ENCODE results near the gene CDH23. TPM values are rescaled to one million over a fixed set of nuclear protein-coding genes. Genes with fewer than 3 reads are reported as not detected.
A peak's percentile ranks its signal among the peaks of the same experiment; 100 is the strongest.

CDH23 gene
- total RNA-seq, 1 donor from 2014 or later, result 1.3 TPM

- no peak for DNase-seq
- H3K27ac Mint-ChIP-seq, result peak overlapping the region; percentile 66
- no peaks in the 10 kb centered on the region for H3K9me3 Mint-ChIP-seq
- H3K4me3 Mint-ChIP-seq, result peak overlapping the region; percentile 45
- no peaks in the 10 kb centered on the region for H3K27me3 Mint-ChIP-seq
- intact Hi-C loops (cut with micrococcal nuclease), result no loop called here
- H3K4me1 Mint-ChIP-seq, result peaks cover 43% of the 10 kb centered on the region
- H3K36me3 Mint-ChIP-seq (ENCODE audit: low read depth), result no peaks in the 10 kb centered on the region
Observed at GRCh38 chr10:71715026-71715425, 318.3 kb downstream of the CDH23 start.

- peak overlapping the region; percentile 34 for H3K27ac Mint-ChIP-seq
- H3K27me3 Mint-ChIP-seq, result no peaks in the 10 kb centered on the region
- no peaks in the 10 kb centered on the region for H3K9me3 Mint-ChIP-seq
- intact Hi-C loops (cut with micrococcal nuclease), result no loop called here
- H3K4me1 Mint-ChIP-seq, result peaks cover 45% of the 10 kb centered on the region
- no peak for DNase-seq
- H3K4me3 Mint-ChIP-seq, result peak overlapping the region; percentile 14
- no peaks in the 10 kb centered on the region for H3K36me3 Mint-ChIP-seq (ENCODE audit: low read depth)
Observed at GRCh38 chr10:71715860-71716259, 319.1 kb downstream of the CDH23 start.

GRCh38 chr10:71716426-71716825 is 319.7 kb downstream of the CDH23 start:
- H3K27ac Mint-ChIP-seq, result no peak overlapping the region
- intact Hi-C loops (cut with micrococcal nuclease), result no loop called here
- no peak overlapping the region for H3K4me3 Mint-ChIP-seq
- no peak for DNase-seq
- H3K9me3 Mint-ChIP-seq, result no peaks in the 10 kb centered on the region
- no peaks in the 10 kb centered on the region for H3K36me3 Mint-ChIP-seq (ENCODE audit: low read depth)
- H3K4me1 Mint-ChIP-seq, result peaks cover 43% of the 10 kb centered on the region
- H3K27me3 Mint-ChIP-seq, result no peaks in the 10 kb centered on the region

GRCh38 chr10:71717056-71717455 is 320.3 kb downstream of the CDH23 start:
- Mint-ChIP-seq H3K4me3 (no peak overlapping the region), H3K9me3 (no peaks in the 10 kb centered on the region), H3K4me1 (peaks cover 39% of the 10 kb centered on the region), H3K27me3 (no peaks in the 10 kb centered on the region), H3K36me3 (ENCODE audit: low read depth) (no peaks in the 10 kb centered on the region), H3K27ac (no peak overlapping the region)
- intact Hi-C loops (cut with micrococcal nuclease), result no loop called here
- no peak for DNase-seq

GRCh38 chr10:71717551-71717951 is 320.8 kb downstream of the CDH23 start:
- intact Hi-C loops (cut with micrococcal nuclease), result no loop called here
- H3K27ac Mint-ChIP-seq, result peak overlapping the region; percentile 25
- H3K4me3 Mint-ChIP-seq, result no peak overlapping the region
- DNase-seq, result no peak
- H3K27me3 Mint-ChIP-seq, result no peaks in the 10 kb centered on the region
- no peaks in the 10 kb centered on the region for H3K9me3 Mint-ChIP-seq
- no peaks in the 10 kb centered on the region for H3K36me3 Mint-ChIP-seq (ENCODE audit: low read depth)
- H3K4me1 Mint-ChIP-seq, result peaks cover 38% of the 10 kb centered on the region

- intact Hi-C loops (cut with micrococcal nuclease), result no loop called here
- H3K27me3 Mint-ChIP-seq, result no peaks in the 10 kb centered on the region
- no peak for DNase-seq
- no peaks in the 10 kb centered on the region for H3K36me3 Mint-ChIP-seq (ENCODE audit: low read depth)
- H3K4me3 Mint-ChIP-seq, result no peak overlapping the region
- no peak overlapping the region for H3K27ac Mint-ChIP-seq
- H3K4me1 Mint-ChIP-seq, result peaks cover 34% of the 10 kb centered on the region
- no peaks in the 10 kb centered on the region for H3K9me3 Mint-ChIP-seq
Observed at GRCh38 chr10:71718165-71718698, 321.5 kb downstream of the CDH23 start.

GRCh38 chr10:71719042-71719441 is 322.3 kb downstream of the CDH23 start:
- intact Hi-C loops (cut with micrococcal nuclease), result no loop called here
- Mint-ChIP-seq H3K9me3 (no peaks in the 10 kb centered on the region), H3K27me3 (no peaks in the 10 kb centered on the region), H3K36me3 (ENCODE audit: low read depth) (no peaks in the 10 kb centered on the region), H3K27ac (no peak overlapping the region), H3K4me1 (peaks cover 32% of the 10 kb centered on the region), H3K4me3 (no peak overlapping the region)
- no peak for DNase-seq

- intact Hi-C loops (cut with micrococcal nuclease), result loop anchor here (10.0 kb wide), 1 partner anchor 1145 kb away; no protein-coding TSS in a partner anchor
- H3K27me3 Mint-ChIP-seq, result no peaks in the 10 kb centered on the region
- H3K4me1 Mint-ChIP-seq, result peaks cover 29% of the 10 kb centered on the region
- no peak within 1 kb of the TSS for H3K27ac Mint-ChIP-seq
- no peaks in the 10 kb centered on the region for H3K9me3 Mint-ChIP-seq
- H3K4me3 Mint-ChIP-seq, result no peak within 1 kb of the TSS
- no peak for DNase-seq
- no peaks in the 10 kb centered on the region for H3K36me3 Mint-ChIP-seq (ENCODE audit: low read depth)
Observed at GRCh38 chr10:71719464-71720201, 322.9 kb downstream of the CDH23 start, which contains the start of gene C10orf105. Gene C10orf105, minus strand, starts transcription at chr10:71719778. Its CDS starts 3,441 bp downstream, at chr10:71716337.

GRCh38 chr10:71720288-71720687 is 323.6 kb downstream of the CDH23 start:
- Mint-ChIP-seq H3K27me3 (no peaks in the 10 kb centered on the region), H3K27ac (no peak overlapping the region), H3K4me1 (peaks cover 30% of the 10 kb centered on the region), H3K9me3 (no peaks in the 10 kb centered on the region), H3K36me3 (ENCODE audit: low read depth) (no peaks in the 10 kb centered on the region), H3K4me3 (no peak overlapping the region)
- DNase-seq, result no peak
- intact Hi-C loops (cut with micrococcal nuclease), result loop anchor here (10.0 kb wide), 1 partner anchor 1145 kb away; no protein-coding TSS in a partner anchor

- Mint-ChIP-seq H3K27me3 (no peaks in the 10 kb centered on the region), H3K4me1 (peaks cover 34% of the 10 kb centered on the region), H3K36me3 (ENCODE audit: low read depth) (no peaks in the 10 kb centered on the region), H3K4me3 (no peak overlapping the region), H3K27ac (no peak overlapping the region), H3K9me3 (no peaks in the 10 kb centered on the region)
- DNase-seq, result no peak
- intact Hi-C loops (cut with micrococcal nuclease), result loop anchor here (10.0 kb wide), 1 partner anchor 1147 kb away; no protein-coding TSS in a partner anchor
Observed at GRCh38 chr10:71721313-71721712, 324.6 kb downstream of the CDH23 start.

- Mint-ChIP-seq H3K27ac (peak overlapping the region; percentile 23), H3K4me3 (no peak overlapping the region), H3K36me3 (ENCODE audit: low read depth) (no peaks in the 10 kb centered on the region), H3K4me1 (peaks cover 44% of the 10 kb centered on the region), H3K27me3 (no peaks in the 10 kb centered on the region), H3K9me3 (no peaks in the 10 kb centered on the region)
- intact Hi-C loops (cut with micrococcal nuclease), result loop anchor here (10.0 kb wide), 1 partner anchor 1148 kb away; no protein-coding TSS in a partner anchor
- no peak for DNase-seq
Observed at GRCh38 chr10:71722849-71723248, 326.1 kb downstream of the CDH23 start.

GRCh38 chr10:71723311-71723710 is 326.6 kb downstream of the CDH23 start:
- Mint-ChIP-seq H3K27me3 (no peaks in the 10 kb centered on the region), H3K4me1 (peaks cover 47% of the 10 kb centered on the region), H3K27ac (peak overlapping the region; percentile 60), H3K36me3 (ENCODE audit: low read depth) (no peaks in the 10 kb centered on the region), H3K9me3 (no peaks in the 10 kb centered on the region), H3K4me3 (no peak overlapping the region)
- intact Hi-C loops (cut with micrococcal nuclease), result loop anchor here (10.0 kb wide), 1 partner anchor 1149 kb away; no protein-coding TSS in a partner anchor
- DNase-seq, result no peak

GRCh38 chr10:71724539-71724938 is 327.8 kb downstream of the CDH23 start:
- Mint-ChIP-seq H3K27me3 (no peaks in the 10 kb centered on the region), H3K4me3 (peak overlapping the region; percentile 28), H3K9me3 (no peaks in the 10 kb centered on the region), H3K36me3 (ENCODE audit: low read depth) (no peaks in the 10 kb centered on the region), H3K27ac (peak overlapping the region; percentile 98), H3K4me1 (peaks cover 58% of the 10 kb centered on the region)
- intact Hi-C loops (cut with micrococcal nuclease), result loop anchor here (10.0 kb wide), 1 partner anchor 1150 kb away; no protein-coding TSS in a partner anchor
- DNase-seq, result no peak

GRCh38 chr10:71725249-71725648 is 328.5 kb downstream of the CDH23 start:
- intact Hi-C loops (cut with micrococcal nuclease), result loop anchor here (10.0 kb wide), 1 partner anchor 1150 kb away; no protein-coding TSS in a partner anchor
- Mint-ChIP-seq H3K4me1 (peaks cover 62% of the 10 kb centered on the region), H3K27ac (peak overlapping the region; percentile 98), H3K9me3 (no peaks in the 10 kb centered on the region), H3K27me3 (no peaks in the 10 kb centered on the region), H3K36me3 (ENCODE audit: low read depth) (no peaks in the 10 kb centered on the region), H3K4me3 (peak overlapping the region; percentile 78)
- no peak for DNase-seq

Data from activated CD4-positive, alpha-beta T cell treated with anti-CD3 and anti-CD28 coated beads, Interleukin-2, amount 10 ng/mL, durations not matched to agents 24 days and 14 days (primary cell).